Measurements from ENCODE around the gene SPEM1. TPM values are rescaled to one million over a fixed set of nuclear protein-coding genes. Genes with fewer than 3 reads are reported as not detected.
A peak's percentile ranks its signal among the peaks of the same experiment; 100 is the strongest.

The SPEM1 gene
- total and polyA plus RNA-seq, 10 of the 15 experiments (the other 5 are each of a cell fraction or from before 2014, with no cell fraction given) = not detected

DNA sequence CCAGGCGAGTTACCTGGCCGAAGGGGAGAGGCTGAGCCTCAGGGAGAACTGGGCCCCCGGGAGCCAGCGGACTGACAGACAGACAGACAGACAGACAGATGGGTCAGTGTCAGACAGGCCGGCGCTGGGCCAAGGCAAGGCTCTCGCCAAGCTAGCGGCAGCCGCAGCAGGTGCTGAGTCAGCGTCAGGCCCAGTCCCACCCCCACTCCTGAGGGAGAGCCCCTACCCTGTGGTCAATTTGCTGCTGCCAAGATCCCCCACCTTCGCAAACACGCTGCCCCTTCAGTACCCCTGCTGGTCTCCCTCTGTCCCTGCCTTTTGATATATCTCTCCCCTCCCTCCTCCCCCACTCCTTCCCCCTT lies 20.7 kb downstream of the SPEM1 start (continued):
- TF ChIP-seq, protein P1, sequence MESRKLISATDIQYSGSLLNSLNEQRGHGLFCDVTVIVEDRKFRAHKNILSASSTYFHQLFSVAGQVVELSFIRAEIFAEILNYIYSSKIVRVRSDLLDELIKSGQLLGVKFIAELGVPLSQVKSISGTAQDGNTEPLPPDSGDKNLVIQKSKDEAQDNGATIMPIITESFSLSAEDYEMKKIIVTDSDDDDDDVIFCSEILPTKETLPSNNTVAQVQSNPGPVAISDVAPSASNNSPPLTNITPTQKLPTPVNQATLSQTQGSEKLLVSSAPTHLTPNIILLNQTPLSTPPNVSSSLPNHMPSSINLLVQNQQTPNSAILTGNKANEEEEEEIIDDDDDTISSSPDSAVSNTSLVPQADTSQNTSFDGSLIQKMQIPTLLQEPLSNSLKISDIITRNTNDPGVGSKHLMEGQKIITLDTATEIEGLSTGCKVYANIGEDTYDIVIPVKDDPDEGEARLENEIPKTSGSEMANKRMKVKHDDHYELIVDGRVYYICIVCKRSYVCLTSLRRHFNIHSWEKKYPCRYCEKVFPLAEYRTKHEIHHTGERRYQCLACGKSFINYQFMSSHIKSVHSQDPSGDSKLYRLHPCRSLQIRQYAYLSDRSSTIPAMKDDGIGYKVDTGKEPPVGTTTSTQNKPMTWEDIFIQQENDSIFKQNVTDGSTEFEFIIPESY (IDR thresholded peaks at IDR 0.05) = no peak
- TF ChIP-seq ATF2 (IDR thresholded peaks at IDR 0.05; ENCODE audit: low read length) = no peak
- no peak for TF ChIP-seq SKIL (IDR thresholded peaks at IDR 0.05; ENCODE audit: low read depth, poor library complexity, severe bottlenecking)
- no peak for TF ChIP-seq FOS (IDR thresholded peaks at IDR 0.05; ENCODE audit: borderline replicate concordance, extremely low read depth, insufficient read length)
- TF ChIP-seq ETV6 (conservative IDR thresholded peaks at IDR 0.05 in 1 of 2, IDR thresholded peaks at IDR 0.05 in 1 of 2; ENCODE audit: borderline replicate concordance in 1 of 2, low read depth in 1 of 2) = no peak
- TF ChIP-seq POLR2AphosphoS2 (IDR thresholded peaks at IDR 0.05; ENCODE audit: low read depth, low read length) = no peak
- TF ChIP-seq ATF7 (IDR thresholded peaks at IDR 0.05; ENCODE audit: low read depth) = no peak
- no peak for TF ChIP-seq EED (IDR thresholded peaks at IDR 0.05; ENCODE audit: low read depth)
- peak; percentile 77 for TF ChIP-seq GATAD2B (conservative IDR thresholded peaks at IDR 0.05; ENCODE audit: low read depth)
- TF ChIP-seq PBX3 (IDR thresholded peaks at IDR 0.05; ENCODE audit: insufficient replicate concordance, low read depth, low read length) = no peak
- no peak for TF ChIP-seq SIX5 (IDR thresholded peaks at IDR 0.05; ENCODE audit: low read depth, low read length, severe bottlenecking)
- no peak for TF ChIP-seq USF2 (IDR thresholded peaks at IDR 0.05; ENCODE audit: borderline replicate concordance, low read depth, low read length)
- no peak for TF ChIP-seq CHD4 (IDR thresholded peaks at IDR 0.05)
- 0 out of 2 replicates have a peak, but pooled peaks have one; percentile 21 for TF ChIP-seq RFX5 (IDR thresholded peaks at IDR 0.05; ENCODE audit: low read depth, low read length)
- no peak for TF ChIP-seq GABPA (IDR thresholded peaks at IDR 0.05; ENCODE audit: low read depth)
- no peak for TF ChIP-seq NFYB (IDR thresholded peaks at IDR 0.05; ENCODE audit: insufficient read depth, low read depth, low read length)
- TF ChIP-seq ZZZ3 (IDR thresholded peaks at IDR 0.05; ENCODE audit: control insufficient read depth, insufficient read length, low read depth) = no peak
- no peak for TF ChIP-seq NFXL1 (IDR thresholded peaks at IDR 0.05; ENCODE audit: borderline replicate concordance)
- TF ChIP-seq PML (IDR thresholded peaks at IDR 0.05; ENCODE audit: low read length) = no peak
- no peak for TF ChIP-seq STAT3 (IDR thresholded peaks at IDR 0.05; ENCODE audit: low read depth, low read length)
- TF ChIP-seq FOXK2 (IDR thresholded peaks at IDR 0.05) = no peak
- no peak for TF ChIP-seq ZNF622 (IDR thresholded peaks at IDR 0.05)
- no peak for TF ChIP-seq MEF2B (IDR thresholded peaks at IDR 0.05; ENCODE audit: partially characterized antibody, poor library complexity, severe bottlenecking)
- TF ChIP-seq TCF3 (IDR thresholded peaks at IDR 0.05; ENCODE audit: borderline replicate concordance, insufficient read depth, low read depth, low read length) = no peak
- TF ChIP-seq ZBED1 (IDR thresholded peaks at IDR 0.05; ENCODE audit: borderline replicate concordance) = no peak

Measured in GM12878 (cell line).